Measurements from ENCODE around the gene SCLY. TPM values are rescaled to one million over a fixed set of nuclear protein-coding genes. Genes with fewer than 3 reads are reported as not detected.

The SCLY gene
- polyA plus RNA-seq, 1 experiment = 11.2 TPM

DNA sequence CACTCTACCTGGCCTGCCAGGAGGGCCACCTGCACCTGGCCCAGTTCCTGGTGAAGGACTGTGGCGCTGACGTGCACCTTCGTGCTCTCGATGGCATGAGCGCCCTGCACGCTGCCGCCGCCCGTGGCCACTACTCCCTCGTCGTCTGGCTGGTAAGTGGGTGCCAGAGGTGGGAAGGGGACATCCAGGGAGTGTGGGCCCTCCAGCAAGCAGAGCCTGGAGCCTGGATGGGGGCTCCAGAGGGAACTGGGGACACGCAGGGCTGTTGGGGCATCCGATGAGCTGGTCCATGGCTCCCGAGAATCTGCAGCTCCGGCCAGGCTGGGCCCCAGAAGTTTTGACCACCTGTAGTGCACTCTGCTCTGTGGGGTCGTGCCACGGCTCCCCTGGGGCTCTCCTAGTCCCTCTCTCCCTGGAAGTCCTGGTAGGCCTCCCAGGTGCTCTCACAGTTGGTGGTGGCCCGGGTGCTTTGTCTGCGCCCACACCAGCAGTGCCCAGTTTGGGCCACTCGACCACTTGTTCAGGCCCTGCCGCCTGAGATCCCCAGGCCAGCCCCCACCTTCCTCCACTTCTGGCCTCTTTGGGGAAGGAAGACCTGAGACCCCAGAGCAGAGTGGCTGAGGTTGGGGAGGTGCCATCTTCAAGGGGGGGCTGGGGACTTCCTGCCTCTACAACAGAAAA, 44.0 kb downstream of the SCLY start:
- Histone ChIP-seq H3K9me3 (ENCODE audit: control insufficient read depth, insufficient read depth, low read length) (no peaks in the 10 kb centered on the region; the same call in 1 of the 2 replicates), H3K27me3 (ENCODE audit: control insufficient read depth, insufficient read depth, low read length) (peaks cover 4% of the 10 kb centered on the region), H3K27ac (ENCODE audit: low read depth, low read length) (no peak overlapping the region), H3K4me3 (ENCODE audit: low read depth, low read length) (no peak overlapping the region)
- CTCF ChIA-PET = no interaction called here
- TF ChIP-seq, protein P1, sequence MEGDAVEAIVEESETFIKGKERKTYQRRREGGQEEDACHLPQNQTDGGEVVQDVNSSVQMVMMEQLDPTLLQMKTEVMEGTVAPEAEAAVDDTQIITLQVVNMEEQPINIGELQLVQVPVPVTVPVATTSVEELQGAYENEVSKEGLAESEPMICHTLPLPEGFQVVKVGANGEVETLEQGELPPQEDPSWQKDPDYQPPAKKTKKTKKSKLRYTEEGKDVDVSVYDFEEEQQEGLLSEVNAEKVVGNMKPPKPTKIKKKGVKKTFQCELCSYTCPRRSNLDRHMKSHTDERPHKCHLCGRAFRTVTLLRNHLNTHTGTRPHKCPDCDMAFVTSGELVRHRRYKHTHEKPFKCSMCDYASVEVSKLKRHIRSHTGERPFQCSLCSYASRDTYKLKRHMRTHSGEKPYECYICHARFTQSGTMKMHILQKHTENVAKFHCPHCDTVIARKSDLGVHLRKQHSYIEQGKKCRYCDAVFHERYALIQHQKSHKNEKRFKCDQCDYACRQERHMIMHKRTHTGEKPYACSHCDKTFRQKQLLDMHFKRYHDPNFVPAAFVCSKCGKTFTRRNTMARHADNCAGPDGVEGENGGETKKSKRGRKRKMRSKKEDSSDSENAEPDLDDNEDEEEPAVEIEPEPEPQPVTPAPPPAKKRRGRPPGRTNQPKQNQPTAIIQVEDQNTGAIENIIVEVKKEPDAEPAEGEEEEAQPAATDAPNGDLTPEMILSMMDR (IDR thresholded peaks at IDR 0.05; ENCODE audit: low read depth, low read length) = no peak
- DNase-seq (ENCODE audit: low read depth, low spot score) = no peak
- POLR2A ChIA-PET = no interaction called here

DNA sequence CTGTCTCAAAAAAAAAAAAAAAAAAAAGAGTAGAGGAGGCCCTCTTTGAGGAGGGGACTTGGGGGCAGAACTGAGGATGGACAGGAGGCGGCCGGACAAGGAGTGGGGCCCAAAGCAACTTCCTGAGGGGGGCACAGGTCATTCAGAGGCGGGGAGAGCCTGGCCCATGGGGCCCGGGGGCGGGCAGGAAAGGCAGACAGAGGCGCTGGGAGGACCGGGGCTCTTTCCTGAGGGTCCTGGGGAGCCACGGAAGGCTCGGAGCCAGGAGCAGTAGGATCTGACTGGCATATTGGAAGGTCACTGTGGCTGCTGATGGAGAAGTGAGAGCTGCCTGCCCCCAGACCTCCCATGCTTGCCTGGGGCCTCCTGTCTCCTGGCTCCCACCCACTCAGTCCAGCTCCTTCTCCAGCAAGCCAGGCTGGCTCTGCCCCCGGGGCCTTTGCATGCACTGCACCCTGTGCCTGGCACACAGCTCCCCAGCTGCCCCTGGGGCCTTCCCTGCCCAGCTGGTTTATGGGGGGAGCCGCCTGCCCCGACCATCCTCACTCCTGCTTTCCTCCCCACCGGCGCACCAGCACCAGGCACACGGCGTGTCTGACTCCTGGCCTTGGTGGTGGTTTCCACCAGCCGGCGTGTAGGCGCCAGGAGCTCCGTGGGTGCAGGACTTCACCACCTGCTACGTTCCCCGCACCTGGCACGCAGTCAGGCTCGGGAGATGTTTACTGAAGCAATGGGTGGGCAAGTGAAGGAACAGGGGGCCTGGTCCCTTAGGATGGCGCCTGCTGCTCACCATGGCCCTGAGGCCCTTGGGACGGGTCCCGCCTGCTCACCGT, 44.9 kb downstream of the SCLY start:
- Histone ChIP-seq H3K27ac (ENCODE audit: low read depth, low read length) (no peak overlapping the region), H3K9me3 (ENCODE audit: control insufficient read depth, insufficient read depth, low read length) (no peaks in the 10 kb centered on the region; the same call in 1 of the 2 replicates), H3K4me3 (ENCODE audit: low read depth, low read length) (no peak overlapping the region), H3K27me3 (ENCODE audit: control insufficient read depth, insufficient read depth, low read length) (peaks cover 4% of the 10 kb centered on the region)
- CTCF ChIA-PET = interaction anchor here (1.1 kb wide), 1 partner anchor 157 kb away, joined by 3 read pairs; no protein-coding TSS in a partner anchor
- TF ChIP-seq, protein P1 (IDR thresholded peaks at IDR 0.05; ENCODE audit: low read depth, low read length) = no peak
- POLR2A ChIA-PET = no interaction called here
- no peak for DNase-seq (ENCODE audit: low read depth, low spot score)

DNA sequence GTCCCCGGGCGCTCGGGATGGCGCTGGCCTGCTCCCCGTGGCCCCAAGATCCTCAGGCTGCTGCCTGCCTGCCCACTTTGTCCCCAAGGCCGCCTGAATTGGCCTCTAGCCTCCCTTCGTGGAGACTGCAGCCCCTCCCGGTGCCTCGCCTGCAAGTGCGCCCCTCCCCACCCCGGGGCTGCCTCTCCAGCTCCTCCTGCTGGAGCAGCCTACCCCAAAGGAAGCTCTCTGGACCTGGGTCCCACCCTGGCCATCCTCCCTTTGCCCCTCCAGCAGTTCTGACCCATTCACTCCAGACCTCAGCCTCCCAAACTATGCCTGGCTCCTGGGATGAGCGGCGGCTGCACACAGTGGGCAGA, 45.5 kb downstream of the SCLY start:
- POLR2A ChIA-PET = no interaction called here
- Histone ChIP-seq H3K27me3 (ENCODE audit: control insufficient read depth, insufficient read depth, low read length) (peaks cover 4% of the 10 kb centered on the region), H3K9me3 (ENCODE audit: control insufficient read depth, insufficient read depth, low read length) (no peaks in the 10 kb centered on the region; the same call in 1 of the 2 replicates), H3K4me3 (ENCODE audit: low read depth, low read length) (no peak overlapping the region), H3K27ac (ENCODE audit: low read depth, low read length) (no peak overlapping the region)
- TF ChIP-seq, protein P1 (IDR thresholded peaks at IDR 0.05; ENCODE audit: low read depth, low read length) = no peak; the same call in 1 of the 2 replicates
- DNase-seq (ENCODE audit: low read depth, low spot score) = no peak
- CTCF ChIA-PET = interaction anchor here (1.1 kb wide), 1 partner anchor 157 kb away, joined by 3 read pairs; no protein-coding TSS in a partner anchor

DNA sequence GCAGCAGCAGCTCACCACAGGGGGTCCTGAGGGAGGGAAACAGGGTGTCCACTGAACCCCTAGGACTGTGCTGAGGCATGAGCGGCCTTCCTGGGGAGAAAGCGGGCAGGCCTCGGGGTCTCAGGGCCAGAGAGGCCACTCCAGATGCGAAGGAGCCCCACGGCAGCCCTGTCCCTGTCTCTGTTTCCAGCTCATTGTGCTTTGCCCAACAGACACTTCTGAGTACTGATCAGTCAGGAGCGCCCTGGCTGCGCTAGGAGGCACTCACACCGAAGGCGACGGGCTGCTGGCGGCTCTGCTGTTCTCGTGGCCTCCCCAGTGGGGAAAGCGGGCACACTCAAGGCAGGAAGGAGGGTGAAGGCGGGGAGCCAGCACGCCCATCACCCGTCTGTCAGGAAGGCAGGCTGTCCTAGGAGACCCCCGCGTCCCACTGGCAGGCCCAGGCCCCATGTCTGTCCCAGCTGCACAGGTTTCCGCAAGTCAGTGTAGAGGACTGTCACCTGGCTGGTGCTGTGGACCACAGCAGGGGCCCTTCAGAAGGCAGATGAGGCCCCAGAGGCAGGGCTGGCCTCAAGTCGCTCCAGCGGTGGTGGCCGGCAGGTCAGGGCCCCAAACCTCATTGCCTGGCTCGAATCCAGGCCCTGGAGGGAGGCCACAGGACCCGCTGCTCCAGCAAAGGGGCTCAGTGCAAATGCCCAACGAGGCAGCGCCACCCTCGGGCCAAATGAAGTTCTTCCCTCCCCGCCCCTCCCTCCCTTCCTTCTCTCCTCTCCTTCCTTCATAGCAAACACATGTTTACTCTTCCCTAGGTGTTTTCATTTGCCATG, 46.1 kb downstream of the SCLY start:
- H3K9me3 ChIP-seq (ENCODE audit: control insufficient read depth, insufficient read depth, low read length) = no peaks in the 10 kb centered on the region; the same call in 1 of the 2 replicates
- CTCF ChIA-PET = interaction anchor here (1.1 kb wide), 1 partner anchor 156 kb away, joined by 3 read pairs; no protein-coding TSS in a partner anchor
- no peak overlapping the region for H3K4me3 ChIP-seq (ENCODE audit: low read depth, low read length)
- peaks cover 4% of the 10 kb centered on the region for H3K27me3 ChIP-seq (ENCODE audit: control insufficient read depth, insufficient read depth, low read length)
- H3K27ac ChIP-seq (ENCODE audit: low read depth, low read length) = no peak overlapping the region
- no peak for DNase-seq (ENCODE audit: low read depth, low spot score)
- TF ChIP-seq, protein P1 (IDR thresholded peaks at IDR 0.05; ENCODE audit: low read depth, low read length) = peak; percentile 38
- POLR2A ChIA-PET = no interaction called here
